Kasumi-1 (cell line): Measurements from ENCODE around the gene NUP210L.

Experiments used
- DNase-seq, 2 experiments: peaks; one replicate each; lab custom pipeline; 2025; lab: John Stamatoyannopoulos, UW

The NUP210L gene

DNA sequence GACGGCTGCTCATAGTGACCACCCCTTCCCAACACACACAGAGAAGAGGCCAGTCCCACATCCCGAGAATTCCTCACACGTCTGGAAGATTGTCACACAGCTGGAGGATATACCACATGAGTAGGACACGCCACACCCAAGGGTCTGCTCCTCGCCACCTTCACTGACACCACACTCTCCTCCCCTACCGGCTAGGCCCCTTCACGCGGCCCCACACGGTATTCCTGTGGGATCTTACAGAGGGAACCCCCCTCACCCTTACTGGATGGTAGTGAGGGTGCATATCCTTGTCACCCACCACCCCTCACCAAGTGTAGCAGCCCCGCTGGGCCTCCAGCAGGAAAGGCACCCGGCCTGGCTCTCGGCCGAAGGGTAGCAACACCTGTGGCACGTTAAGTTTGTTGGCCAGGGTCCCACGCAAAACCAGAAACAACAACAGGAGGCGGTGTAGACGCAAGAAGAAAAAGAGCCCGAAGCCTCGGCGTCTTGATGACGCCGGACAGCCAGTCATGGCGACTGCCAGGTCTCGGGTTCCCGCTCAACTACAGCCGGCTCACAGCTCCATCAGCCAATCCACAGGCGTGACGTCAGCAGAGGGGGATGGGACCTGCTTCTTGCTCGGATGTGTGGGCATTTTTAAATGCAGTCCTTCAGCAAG is at the start of gene NUP210L:
Gene NUP210L, minus strand, starts transcription at position 540 of the 658 bp plus-strand sequence.
- DNase-seq, result no peak

DNA sequence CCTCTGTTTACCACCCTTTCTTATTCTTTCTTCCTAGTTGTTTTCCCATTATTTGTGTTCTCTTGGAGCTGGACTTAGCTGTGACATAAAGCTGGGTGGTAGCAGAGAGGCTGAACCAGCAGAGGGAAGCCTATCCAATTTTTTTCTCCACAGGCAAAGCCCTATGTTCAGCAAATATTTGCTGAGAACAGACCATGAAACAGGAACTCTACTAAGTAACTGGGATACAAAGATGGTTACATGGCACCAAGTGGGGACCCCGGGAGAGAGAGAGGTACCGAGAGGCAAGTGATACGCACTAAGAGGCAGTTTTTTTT is 44.6 kb upstream of the NUP210L start:
- DNase-seq, result no peak

DNA sequence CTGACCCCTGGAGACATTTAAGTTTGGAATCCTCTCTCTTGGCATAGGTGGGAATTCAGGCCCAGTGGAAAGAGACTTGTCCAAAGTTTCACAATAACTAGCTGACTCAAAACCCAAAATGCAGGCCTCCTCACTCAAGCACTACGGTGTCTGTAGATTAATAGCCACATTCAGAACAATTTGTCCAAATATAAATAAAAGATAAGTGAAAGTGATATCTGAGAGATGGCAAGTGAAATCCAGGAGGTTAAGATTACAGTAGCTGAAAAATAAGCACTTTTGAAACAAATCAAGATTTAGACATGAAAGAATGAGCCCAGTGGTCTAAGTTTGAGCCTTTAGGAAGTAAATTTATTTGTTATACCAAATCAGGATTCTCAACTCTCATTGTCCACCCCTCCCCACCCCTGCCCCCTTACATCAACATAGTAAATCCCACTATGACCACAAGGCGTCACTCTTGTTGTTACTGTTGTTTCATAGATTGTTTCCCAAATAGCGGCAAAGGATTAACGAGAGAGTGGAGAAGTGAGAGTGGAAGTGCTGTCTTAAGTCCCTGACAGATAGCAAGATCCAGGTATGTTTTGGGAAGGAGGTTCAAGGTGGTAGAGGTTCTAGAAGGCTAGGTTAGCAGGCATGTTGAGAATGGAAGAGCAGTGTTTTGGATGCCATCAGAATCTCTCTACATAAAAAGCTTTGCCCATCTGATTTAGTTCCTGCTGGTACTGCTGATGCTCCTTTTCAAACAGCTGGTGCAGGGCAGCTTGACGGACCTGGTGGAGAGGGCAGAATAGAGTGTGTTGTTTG is 44.1 kb upstream of the NUP210L start:
- peak; percentile 65 to 79 for DNase-seq

DNA sequence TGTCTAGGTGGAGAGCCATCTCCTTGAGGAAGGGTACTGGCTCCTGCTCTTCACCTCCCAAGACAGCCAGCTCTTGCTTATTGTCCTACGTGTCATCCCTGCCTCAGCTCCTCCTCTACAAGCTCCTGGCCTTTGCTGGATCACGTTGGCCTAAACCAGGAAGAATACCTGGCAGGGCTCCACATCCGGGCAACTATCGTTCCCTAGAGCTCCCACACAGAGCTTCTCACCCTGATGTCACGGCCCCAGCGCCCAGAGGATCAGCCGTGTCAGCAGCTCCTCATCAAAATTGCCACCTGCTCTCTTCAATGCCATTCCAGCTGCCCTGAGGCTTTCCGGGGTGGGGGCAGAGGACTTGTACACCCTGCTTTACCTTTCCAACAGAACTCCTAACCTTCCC is 38.9 kb upstream of the NUP210L start:
- no peak for DNase-seq

DNA sequence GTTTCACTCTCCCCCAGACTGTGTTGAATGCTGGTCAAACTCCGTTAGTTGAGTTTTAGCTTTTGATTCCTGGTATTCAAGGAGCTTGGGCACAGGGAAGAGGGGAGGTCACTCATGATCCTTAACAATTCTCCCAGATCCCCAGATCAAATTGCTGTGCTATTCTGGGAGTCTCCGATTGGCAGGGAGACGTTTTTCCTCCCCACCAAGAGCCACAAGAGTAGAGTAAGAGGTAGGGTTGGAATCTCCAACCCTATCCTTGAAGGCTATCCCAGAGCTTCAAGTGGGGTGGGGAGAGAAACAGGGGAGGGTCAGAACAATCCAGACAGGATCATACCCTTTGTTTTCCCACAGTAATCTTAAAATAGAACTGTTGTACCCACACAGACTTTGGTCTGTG is 37.6 kb upstream of the NUP210L start:
- no peak for DNase-seq

DNA sequence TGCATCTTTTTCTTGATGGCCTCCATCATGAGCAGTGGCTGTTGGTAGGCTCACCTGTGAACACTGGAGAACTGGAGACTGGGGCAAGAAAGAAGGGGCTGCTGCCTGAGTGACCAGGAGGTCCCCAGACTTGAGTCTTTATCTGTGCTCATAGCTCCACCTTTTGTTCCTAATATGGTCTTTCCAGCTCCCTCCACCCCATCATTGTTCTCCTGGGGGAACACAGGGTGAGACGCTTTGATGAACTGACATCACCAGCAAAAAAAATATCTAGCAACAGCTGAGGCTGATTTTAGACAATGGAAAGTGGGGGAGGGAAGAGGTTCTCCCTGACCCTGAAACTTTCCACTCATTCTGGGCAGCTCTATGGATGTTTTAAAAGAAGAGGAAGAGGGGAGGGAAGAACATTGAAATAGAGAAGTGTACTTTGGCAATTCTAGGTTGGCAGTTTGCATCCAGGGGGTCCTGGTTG is 37.2 kb upstream of the NUP210L start, which contains the start of gene TPM3:
Gene TPM3, minus strand, starts transcription at position 111 of the 472 bp plus-strand sequence. Its CDS starts 82 bp downstream, at position 29.
- DNase-seq, result peak; percentile 47 to 54

DNA sequence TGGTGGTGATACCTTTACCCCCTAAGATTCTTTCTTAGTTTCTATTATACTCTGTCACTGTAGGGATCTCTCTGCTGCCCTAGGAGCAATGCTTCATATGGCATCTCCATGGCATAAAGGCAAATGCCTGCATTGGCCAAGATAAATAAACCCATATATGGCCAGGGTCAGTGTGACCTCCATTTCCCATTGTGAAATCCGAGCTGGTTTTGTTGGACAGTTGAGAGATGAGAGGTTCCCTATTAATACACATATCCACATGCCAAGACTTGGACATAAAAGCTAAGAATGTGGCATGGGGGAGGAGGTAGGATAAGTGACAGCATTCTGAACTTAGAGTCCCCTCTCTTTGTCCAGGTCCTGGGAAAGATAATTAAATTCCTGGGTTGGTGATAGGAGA is 35.7 kb upstream of the NUP210L start:
- DNase-seq, result no peak

DNA sequence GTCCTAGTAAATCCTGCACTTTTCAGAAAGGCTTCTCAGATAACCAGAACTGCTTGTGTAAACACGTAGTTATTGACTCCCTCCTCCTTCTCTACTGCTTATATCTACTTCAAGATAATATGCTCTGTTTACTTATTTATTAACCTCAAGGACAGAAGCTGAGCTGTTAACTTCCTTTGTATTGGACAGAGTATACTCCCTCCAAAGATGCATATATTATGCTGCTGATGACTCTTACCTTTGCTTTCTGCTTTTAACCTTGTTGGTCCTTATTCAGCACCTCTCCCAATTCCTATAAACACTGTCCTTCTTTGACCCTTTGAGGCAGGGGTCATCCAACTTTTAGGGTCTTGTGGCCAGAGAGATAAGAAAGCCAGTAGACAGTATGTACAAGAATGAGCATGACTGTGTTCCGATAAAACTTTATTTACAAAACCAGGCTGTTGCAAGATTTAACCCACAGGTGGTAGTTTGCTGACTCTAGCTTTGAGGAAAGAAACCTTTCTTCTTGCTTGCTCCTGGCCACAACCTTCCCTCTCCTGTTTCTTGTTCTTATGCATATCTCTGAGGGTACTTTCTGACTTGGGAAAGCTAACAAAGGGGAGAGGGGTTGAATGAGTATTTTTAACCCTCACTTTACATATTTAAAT is 32.1 kb upstream of the NUP210L start:
- no peak for DNase-seq

DNA sequence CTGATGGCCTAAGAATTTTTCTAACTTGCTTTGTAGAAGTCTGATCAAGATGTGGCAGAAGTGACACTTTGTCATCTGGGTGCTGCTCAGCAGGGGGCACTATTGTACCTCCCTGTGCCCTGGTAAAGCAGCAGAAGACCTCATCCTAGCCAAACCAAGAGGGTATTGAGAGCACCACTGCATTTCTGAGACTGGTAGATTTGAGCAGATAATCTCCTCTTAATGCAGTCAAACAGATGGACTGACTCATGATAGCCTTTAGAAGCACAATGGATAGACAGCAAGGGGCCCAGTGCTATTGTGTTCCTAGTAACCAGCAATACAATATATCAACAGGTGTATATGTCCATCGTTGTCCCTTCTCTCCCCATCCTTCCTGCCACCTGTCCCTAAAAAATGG is 31.3 kb upstream of the NUP210L start:
- peak; percentile 85 to 88 for DNase-seq

DNA sequence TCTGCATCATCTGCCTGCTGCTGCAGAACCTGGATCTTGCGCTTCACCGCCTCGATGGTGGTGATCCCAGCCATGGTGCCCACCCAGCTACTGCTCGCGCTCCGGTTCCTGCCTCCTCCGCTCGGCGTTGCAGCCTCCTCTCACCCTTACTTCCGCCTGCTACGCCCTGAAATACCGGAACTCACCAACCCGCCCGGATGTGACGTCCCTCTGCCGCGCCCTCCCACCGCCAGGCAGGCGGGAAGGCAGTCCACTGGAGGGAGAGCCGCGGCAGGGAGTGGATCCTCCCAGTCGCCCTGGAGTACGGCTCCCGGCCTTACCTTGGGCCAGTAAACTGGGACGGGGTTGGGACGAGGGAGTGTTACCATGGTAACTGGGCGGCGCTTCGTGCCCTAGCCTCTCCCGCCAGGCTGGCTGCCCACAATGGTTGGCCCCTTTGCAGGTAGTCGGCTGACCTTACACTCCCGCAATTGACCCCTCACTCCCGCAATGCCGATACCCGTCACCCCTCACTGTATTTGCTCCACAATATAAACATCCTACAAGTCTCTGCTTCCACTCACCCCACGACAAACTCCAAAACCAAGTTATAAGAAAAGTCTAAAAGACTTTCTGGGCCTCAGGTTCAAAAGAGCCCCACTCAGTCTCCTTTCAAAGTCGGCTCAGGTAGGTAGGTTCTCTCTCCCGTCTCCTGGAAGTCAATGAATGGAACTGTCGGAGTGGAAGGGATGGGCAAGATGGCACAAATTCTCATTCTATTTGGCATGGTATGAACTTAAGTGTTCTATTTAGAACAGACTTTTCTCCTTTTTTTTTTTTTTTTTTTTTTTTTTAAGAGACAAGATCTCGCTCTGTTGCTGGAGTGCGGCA is 28.4 kb upstream of the NUP210L start:
- peak; percentile 93 to 95 for DNase-seq

DNA sequence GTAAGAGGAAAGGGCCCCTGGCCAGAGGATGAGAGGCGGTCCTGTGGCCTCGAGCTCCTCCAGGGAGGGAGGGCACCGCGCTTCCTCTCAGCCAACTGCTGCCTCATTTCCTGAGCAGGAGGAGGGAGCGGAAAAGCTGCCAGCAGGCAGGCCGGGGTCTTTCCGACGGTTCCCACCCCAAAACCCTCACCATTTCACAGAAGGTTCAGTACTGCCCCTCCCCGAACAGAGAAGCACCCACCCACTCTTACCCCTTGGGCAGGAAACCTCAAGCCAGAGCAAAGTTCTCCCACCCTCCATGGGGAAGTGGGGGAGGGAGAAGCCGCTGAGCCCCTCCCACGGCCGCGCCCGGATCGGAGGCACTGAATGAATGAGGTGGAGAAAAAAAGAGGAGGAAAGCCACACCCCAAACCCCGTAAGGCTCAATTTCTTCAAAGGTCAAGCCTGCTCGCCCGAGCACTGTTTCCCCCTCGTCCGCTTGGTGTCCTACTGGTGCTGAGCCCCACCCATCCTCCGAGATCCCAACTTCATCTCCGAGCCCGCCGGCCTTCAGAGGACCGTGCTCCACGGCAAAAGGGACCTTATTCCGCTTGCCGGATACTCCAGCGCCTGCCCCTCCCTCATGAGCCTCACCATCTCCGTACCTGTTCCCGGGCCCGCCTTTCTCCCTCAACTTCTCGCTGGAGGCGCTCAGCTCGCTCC is 27.6 kb upstream of the NUP210L start:
- DNase-seq, result peak; percentile 99

DNA sequence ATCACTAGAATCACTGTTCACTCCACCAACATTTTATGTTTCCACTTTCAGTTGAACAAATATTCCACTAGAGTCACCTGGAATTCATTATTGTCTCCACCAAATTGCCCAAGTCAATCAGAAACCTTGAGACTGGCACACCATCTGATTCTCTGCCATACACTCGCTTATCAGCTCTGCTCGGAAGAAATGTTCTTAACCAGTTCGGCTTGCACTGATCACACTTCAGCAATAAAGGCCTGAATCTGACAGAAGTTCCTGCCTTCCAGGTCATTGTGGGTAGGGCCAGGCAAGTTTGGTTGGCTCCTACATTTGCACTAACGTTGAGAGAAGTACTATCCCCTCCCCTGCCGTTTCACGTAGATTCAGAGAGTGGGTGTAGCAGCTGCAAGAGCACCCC is 27.1 kb upstream of the NUP210L start:
- no peak for DNase-seq

DNA sequence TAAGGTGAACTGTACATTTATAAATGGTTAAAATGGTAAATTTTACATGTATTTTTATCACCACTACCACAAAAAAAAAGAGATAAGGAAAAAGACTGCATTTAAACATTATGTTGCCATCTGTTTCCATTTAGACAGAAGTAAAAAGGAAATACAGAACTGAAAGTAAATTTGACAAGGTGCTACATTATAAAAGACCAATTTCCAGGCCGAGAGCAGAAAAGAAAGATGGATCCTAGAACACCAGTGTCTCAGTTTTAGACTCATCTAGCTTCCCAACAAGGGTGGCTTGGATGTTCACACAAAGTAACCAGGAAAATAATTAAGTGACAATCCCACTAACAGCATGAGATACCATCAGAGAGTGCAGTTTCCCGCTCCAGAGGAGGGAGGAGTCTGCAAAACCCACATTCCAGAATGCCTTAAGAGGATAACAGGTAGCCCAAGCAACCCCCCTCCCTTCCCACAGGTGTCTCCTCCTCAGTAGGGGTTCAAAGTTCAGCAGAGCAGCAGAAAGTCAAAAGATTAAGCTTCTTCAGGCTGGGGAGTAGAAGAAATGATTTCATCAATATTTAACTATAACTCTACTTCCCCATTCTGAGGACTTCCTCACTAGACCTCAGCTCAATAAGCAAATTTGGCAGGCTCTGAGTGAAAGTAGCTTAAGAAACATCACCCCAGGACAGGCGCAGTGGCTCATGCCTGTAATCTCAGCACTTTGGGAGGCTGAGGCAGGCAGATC is 25.2 kb upstream of the NUP210L start:
- DNase-seq, result peak; percentile 74 to 85

DNA sequence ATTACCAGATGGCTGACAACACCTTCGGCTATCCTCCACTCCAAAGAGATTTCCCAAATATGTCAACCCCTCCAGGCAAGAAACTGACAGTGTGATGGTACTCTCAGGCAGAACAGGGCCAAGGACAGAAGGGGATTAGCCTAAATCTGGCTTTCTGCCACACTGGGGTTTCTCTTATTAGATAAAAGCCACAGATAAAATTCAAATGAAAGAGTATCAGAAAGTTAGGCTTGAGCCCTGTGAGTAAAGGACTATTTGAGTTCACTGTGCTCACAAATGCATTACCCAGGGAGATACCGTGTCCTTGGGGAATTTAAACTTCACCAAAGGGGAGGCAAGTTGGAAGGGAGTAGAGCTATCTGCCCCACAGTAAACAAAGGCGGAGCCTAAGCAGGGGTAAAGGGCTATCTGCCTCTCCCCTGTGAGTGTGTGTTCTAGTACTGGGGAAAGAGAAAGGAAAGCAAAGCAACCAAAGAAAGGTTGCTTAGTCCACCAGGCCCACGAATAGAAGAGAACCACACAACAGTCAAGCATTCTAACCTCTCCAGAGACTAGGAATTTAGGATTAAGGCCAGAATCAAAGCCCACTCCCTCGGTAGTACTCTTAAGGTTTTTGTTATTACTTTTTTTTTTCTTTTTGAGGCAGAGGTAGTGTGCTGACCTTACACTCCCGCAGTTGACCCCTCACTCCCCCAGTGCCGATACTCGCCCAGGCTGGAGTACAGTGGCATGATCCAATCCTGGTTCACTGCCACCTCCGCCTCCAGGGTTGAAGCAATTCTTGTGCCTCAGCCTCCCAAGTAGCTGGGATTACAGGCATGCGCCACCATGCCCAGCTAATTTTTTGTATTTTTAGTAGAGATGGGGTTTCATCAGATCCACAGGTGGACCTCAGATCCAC is 24.3 kb upstream of the NUP210L start:
- no peak for DNase-seq

DNA sequence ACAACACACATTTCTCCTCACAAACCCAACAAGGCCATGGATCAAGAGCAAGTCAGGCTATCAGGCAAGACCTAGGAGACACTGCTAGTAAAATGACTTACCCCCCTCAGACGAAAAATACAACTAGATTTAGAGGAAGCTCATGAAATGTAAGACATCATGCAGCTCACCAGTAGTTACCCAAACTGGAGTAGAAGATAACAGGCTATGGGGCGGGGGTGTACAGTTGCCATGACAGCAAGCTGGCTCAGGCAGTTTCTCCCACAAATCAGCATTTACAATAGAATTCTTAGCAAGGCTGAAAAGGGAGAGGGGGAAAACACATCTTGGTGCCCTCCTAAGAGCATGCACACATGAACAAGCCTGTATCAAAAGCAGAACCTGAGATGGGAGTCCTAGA is 23.1 kb upstream of the NUP210L start:
- peak; percentile 32 to 36 for DNase-seq

DNA sequence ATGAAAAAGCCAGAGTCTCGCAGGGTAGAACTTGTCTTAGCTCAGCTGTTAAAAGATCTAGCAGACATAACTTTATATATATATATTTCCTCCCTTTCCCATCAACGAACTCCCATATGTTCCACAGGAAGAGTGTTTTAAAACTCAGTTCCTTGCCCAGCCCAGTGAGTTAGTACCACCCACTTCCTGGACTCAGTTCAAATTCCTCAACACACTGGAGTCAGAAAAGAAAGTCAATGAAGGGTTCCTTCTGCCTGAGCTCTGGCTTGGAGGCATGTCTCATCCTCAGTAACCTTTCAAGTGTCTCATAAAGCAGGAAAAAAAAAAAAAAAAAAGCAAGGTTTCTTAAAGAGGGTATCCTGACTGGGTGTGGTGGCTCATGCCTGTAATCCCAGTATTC is 21.5 kb upstream of the NUP210L start:
- DNase-seq, result peak; percentile 85 to 92

DNA sequence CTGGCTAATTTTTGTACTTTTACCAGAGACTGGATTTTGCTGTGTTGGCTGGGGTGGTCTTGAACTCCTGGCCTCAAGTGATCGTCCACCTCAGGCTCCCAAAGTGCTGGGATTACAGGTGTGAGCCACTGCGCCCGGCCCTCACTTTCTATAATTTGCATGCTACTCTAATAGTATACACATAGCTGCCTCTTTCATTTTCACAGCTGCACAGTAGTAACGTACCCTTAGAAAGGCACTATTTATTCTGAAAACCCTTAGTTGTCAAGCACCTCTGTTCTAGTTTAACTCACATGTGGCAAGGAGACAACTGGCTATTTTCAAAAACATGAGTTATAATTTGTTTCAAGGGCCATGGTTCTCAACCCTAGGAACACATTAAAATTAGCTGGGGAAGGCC is 19.8 kb upstream of the NUP210L start:
- DNase-seq, result no peak

DNA sequence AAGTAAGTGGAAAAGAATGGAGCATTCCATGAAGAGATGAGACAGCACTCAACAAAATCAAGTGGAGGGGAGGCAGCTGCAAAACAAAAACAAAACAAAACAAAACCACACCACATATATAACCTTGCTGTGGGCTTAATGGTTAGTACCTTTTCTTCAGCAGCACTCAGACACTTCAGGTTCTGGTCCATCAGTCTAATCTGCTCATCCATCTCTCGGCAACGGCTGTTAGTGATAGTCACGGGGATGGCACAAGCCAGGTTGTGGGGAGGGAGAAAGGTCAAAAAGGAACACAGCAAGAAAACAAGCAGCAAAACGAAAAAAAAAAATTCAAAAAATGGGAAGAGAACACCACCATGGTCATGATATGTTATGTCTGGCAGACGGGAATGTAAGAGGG is 17.0 kb upstream of the NUP210L start:
- no peak for DNase-seq

DNA sequence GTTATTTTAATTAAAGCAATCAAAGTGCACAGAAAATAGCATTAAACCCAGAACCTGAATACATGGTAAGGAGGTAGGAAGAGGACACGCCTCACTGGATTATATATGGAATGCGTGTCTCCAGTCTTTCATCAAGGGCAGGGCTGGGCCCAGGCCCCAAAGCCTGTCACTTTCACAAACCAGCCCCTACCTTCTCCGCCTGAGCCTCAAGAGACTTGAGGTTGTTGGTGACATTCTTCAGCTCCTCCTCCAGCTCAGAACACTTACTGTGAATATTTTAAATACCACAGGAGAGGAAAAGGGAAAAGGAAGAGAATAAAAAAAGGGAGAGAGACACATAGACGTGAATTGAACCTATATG is 16.3 kb upstream of the NUP210L start:
- no peak for DNase-seq
